ENCODE results near the gene TEDC2.

The TEDC2 gene

DNA sequence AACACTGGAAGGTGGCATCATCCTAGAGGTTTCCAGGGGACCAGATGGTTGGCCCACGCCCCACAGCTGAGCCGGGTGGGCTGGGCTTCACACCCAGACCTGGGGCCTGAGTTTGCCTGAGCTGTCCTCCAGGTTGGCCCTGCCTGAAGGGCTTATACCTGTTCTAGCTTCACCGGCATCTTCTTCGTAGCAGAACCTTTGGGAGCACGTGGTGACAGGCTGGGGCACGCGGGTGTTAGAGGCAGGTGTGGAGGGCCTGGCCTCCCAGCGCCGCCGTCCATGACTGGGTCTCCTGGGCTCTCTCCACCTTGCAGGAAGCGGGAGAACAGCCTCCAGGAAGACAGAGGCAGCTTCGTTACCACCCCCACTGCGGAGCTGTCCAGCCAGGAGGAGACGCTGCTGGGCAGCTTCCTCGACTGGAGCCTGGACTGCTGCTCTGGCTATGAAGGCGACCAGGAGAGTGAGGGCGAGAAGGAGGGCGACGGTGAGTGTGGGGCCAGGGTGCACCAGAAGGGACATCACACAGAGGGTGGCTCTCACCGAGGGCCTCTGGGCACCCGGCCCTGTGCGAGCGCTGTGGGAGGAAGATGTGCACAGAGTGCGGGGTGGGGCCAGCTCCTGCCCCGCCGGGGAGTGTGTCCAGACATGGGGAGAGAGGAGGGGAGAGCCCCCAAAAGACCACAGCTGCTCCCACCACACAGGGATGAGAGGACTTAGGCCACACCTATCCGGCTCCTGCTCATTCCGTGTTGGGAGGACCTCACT lies 4.6 kb upstream of the TEDC2 start:
- peaks cover 38% of the 10 kb centered on the region for H3K36me3 Mint-ChIP-seq (ENCODE audit: low read depth)
- peak overlapping the region in 1 of 3 experiments; percentile 23 for H3K4me3 Mint-ChIP-seq
- TF ChIP-seq, protein P1, sequence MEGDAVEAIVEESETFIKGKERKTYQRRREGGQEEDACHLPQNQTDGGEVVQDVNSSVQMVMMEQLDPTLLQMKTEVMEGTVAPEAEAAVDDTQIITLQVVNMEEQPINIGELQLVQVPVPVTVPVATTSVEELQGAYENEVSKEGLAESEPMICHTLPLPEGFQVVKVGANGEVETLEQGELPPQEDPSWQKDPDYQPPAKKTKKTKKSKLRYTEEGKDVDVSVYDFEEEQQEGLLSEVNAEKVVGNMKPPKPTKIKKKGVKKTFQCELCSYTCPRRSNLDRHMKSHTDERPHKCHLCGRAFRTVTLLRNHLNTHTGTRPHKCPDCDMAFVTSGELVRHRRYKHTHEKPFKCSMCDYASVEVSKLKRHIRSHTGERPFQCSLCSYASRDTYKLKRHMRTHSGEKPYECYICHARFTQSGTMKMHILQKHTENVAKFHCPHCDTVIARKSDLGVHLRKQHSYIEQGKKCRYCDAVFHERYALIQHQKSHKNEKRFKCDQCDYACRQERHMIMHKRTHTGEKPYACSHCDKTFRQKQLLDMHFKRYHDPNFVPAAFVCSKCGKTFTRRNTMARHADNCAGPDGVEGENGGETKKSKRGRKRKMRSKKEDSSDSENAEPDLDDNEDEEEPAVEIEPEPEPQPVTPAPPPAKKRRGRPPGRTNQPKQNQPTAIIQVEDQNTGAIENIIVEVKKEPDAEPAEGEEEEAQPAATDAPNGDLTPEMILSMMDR (IDR thresholded peaks at IDR 0.05; ENCODE audit: unreplicated experiment in 3 of 3): no peak
- peaks cover 5% of the 10 kb centered on the region for H3K4me1 Mint-ChIP-seq
- no peak overlapping the region for H3K27ac Mint-ChIP-seq
- peaks cover 3% of the 10 kb centered on the region for H3K27me3 Mint-ChIP-seq (ENCODE audit: low read depth)
- H3K9me3 Mint-ChIP-seq: no peaks in the 10 kb centered on the region

DNA sequence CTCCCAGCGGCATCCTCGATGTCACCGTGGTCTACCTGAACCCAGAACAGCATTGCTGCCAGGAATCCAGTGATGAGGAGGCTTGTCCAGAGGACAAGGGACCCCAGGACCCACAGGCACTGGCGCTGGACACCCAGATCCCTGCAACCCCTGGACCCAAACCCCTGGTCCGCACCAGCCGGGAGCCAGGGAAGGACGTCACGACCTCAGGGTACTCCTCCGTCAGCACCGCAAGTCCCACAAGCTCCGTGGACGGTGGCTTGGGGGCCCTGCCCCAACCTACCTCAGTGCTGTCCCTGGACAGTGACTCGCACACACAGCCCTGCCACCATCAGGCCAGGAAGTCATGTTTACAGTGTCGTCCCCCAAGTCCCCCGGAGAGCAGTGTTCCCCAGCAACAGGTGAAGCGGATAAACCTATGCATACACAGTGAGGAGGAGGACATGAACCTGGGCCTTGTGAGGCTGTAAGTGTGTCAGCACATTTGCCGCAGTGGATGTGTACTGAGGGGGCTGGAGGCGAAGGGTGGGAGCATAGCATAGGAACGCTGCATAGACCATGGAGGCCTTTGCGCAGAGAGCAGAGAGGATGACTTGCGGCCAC lies 3.3 kb upstream of the TEDC2 start:
- Mint-ChIP-seq H3K4me3 (peak overlapping the region; percentile 7 to 54 (median 50)), H3K4me1 (peaks cover 5% of the 10 kb centered on the region), H3K27ac (no peak overlapping the region), H3K9me3 (no peaks in the 10 kb centered on the region), H3K27me3 (ENCODE audit: low read depth) (peaks cover 3% of the 10 kb centered on the region), H3K36me3 (ENCODE audit: low read depth) (peaks cover 35% of the 10 kb centered on the region)
- TF ChIP-seq, protein P1 (IDR thresholded peaks at IDR 0.05; ENCODE audit: unreplicated experiment in 3 of 3): no peak

DNA sequence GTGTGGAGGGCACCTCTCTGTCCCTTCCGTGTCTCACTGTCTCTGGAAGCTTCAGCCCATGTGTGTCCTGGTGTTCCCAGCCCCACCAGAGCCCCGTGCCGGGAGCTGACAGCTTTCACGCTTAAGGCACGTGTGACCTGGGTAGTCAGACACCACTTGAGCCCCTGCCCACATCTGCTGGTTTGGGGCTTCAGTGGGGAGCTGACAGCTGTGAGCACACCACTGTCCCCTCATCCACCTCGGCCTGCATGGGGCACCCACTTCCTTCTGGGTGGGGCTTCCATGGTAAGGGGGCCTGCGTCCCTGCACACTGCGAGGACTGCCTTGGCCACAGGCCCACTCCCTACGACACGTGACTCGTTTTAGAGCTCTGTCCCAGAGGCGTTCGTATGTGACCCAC lies 2.6 kb upstream of the TEDC2 start:
- TF ChIP-seq, protein P1 (IDR thresholded peaks at IDR 0.05; ENCODE audit: unreplicated experiment in 3 of 3): no peak
- Mint-ChIP-seq H3K4me1 (peaks cover 5% of the 10 kb centered on the region), H3K36me3 (ENCODE audit: low read depth) (peaks cover 29% of the 10 kb centered on the region), H3K4me3 (peak overlapping the region in 2 of 3 experiments; percentile 71 to 72), H3K9me3 (no peaks in the 10 kb centered on the region), H3K27ac (no peak overlapping the region), H3K27me3 (ENCODE audit: low read depth) (peaks cover 3% of the 10 kb centered on the region)

DNA sequence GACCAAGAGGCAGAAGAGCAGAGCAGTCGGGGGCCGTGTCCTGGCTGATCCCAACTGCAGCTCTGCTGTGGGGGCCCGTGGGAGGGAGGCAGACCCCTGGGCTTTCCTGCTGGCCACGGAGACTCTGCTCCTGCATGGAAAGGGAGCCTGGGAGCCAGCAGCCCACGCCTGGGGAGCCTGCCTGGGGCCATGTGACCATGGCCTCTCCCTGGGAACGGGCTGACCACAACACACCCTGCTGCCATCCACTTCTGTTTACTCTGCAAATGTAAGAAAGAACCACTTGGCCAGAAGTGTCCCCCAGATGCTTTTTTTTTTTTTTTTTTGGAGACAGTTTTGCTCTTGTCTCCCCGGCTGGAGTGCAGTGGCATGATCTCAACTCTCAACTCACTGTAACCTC lies 2.0 kb upstream of the TEDC2 start:
- Mint-ChIP-seq H3K27ac (no peak overlapping the region), H3K4me1 (peaks cover 5% of the 10 kb centered on the region), H3K27me3 (ENCODE audit: low read depth) (peaks cover 3% of the 10 kb centered on the region), H3K4me3 (peak overlapping the region; percentile 51 to 72 (median 71)), H3K36me3 (ENCODE audit: low read depth) (peaks cover 22% of the 10 kb centered on the region), H3K9me3 (no peaks in the 10 kb centered on the region)
- TF ChIP-seq, protein P1 (IDR thresholded peaks at IDR 0.05; ENCODE audit: unreplicated experiment in 3 of 3): no peak

DNA sequence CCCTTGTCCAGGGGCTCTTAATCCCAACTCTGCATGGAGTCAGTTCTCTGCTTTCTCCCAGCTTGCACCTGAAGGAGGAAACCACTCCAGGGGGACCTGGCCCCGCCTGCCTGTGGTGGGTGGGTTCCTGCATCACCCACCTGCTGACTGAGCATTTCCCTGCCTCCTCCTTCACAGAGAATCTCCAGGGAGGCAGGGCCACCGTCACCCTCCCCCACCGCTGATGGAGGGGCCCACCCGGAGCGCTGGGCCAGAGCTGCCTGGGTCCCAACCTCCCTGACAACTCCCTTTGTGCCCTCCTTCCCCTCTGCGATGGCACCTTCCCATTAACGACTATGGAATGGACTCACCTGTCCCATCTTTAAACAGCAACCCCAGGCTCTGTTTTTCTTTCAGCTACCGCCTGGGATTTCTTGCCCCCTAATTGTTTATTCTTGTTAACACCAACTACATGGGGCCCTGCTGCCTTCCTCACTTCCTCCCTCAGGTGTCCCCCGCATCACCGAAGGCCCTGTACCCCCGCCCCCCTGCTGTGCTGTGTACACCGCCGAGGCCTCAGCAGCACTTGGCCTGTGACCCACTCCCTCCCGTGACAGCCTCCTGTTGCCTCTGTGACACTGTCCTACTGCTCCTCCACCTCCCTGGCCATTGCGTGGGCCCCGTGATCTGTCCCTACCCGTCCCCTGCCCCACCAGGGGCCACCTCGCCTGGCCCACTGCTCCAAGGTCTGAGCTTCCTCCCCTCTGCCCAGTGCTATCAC lies 842 bp upstream of the TEDC2 start:
- TF ChIP-seq, protein P1 (IDR thresholded peaks at IDR 0.05; ENCODE audit: unreplicated experiment in 3 of 3): no peak
- Mint-ChIP-seq H3K4me3 (peak overlapping the region; percentile 88 to 95 (median 91)), H3K9me3 (no peaks in the 10 kb centered on the region), H3K4me1 (peaks cover 5% of the 10 kb centered on the region), H3K36me3 (ENCODE audit: low read depth) (peaks cover 13% of the 10 kb centered on the region), H3K27me3 (ENCODE audit: low read depth) (peaks cover 3% of the 10 kb centered on the region), H3K27ac (peak overlapping the region; percentile 12 to 80 (median 28))

Data from nephron (organoid).